Peyer's patch (tissue), 4 donors: ENCODE results near the gene DHRS2. TPM values are rescaled to one million over a fixed set of nuclear protein-coding genes. Genes with fewer than 3 reads are reported as not detected.
"Not testable (repeated sequence)": the region's sequence is repeated elsewhere in the genome, so short reads cannot be mapped to it uniquely, and the experiment has no call there.

Experiments
- DNase-seq, 3 donors: peaks; one replicate each; pipeline ENCODE4 v3.0.0-alpha.2; 2017 to 2019
- H3K27ac ChIP-seq, 4 donors: fragments of 200-600 bp; sonication (generic); one replicate each; pipeline ENCODE4 v1.5.1; 2016 to 2019
- H3K27me3 ChIP-seq, 2 donors: fragments of 200-600 bp; sonication (generic); one replicate each; pipeline ENCODE4 v1.5.1; 2019
- H3K36me3 ChIP-seq, 3 donors: fragments of 200-600 bp; sonication (generic); one replicate each; pipeline ENCODE4 v1.5.1; 2016 to 2019
- H3K4me1 ChIP-seq, 4 donors: fragments of 200-600 bp; sonication (generic); one replicate each; pipeline ENCODE4 v1.5.1; 2016 to 2019
- H3K4me3 ChIP-seq, 4 donors: fragments of 200-600 bp; sonication (generic); 1 replicate in 3 of 4; 2 replicates in 1 of 4; pipeline ENCODE4 v1.5.1; 2016 to 2019; ENCODE audit warnings: mild to moderate bottlenecking in 1 of 4
- H3K9me3 ChIP-seq, 4 donors: fragments of 200-600 bp; sonication (generic); one replicate each; pipeline ENCODE4 v1.5.1; 2016 to 2019; ENCODE audit warnings: mild to moderate bottlenecking in 1 of 4
- POLR2A ChIP-seq, 2 donors: fragments of 450-650 bp; IDR thresholded peaks; one replicate each; pipeline ENCODE4 v1.5.1; 2017; ENCODE audit warnings: antibody characterized with exemption in 2 of 2, mild to moderate bottlenecking in 2 of 2, moderate library complexity in 2 of 2
- total RNA-seq, 4 donors: library from RNA; depleted of rRNA; stranded (reverse); fragments of >200 nt; gene quantifications; one replicate each; pipeline ENCODE4 v1.1.0, GENCODE V29; 2016
- TF ChIP-seq, protein P1 (sequence below), 6 experiments: fragments of 450-650 bp in 4 of 6; fragments of 200-600 bp in 2 of 6; sonication (generic) in 1 of 6; IDR thresholded peaks; one replicate each; pipeline ENCODE4 v1.5.1; 2017 to 2019; ENCODE audit warnings: antibody characterized with exemption in 6 of 6, mild to moderate bottlenecking in 3 of 6, moderate library complexity in 1 of 6

The DHRS2 gene, protein sequence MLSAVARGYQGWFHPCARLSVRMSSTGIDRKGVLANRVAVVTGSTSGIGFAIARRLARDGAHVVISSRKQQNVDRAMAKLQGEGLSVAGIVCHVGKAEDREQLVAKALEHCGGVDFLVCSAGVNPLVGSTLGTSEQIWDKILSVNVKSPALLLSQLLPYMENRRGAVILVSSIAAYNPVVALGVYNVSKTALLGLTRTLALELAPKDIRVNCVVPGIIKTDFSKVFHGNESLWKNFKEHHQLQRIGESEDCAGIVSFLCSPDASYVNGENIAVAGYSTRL
- total RNA-seq = not detected

DNA sequence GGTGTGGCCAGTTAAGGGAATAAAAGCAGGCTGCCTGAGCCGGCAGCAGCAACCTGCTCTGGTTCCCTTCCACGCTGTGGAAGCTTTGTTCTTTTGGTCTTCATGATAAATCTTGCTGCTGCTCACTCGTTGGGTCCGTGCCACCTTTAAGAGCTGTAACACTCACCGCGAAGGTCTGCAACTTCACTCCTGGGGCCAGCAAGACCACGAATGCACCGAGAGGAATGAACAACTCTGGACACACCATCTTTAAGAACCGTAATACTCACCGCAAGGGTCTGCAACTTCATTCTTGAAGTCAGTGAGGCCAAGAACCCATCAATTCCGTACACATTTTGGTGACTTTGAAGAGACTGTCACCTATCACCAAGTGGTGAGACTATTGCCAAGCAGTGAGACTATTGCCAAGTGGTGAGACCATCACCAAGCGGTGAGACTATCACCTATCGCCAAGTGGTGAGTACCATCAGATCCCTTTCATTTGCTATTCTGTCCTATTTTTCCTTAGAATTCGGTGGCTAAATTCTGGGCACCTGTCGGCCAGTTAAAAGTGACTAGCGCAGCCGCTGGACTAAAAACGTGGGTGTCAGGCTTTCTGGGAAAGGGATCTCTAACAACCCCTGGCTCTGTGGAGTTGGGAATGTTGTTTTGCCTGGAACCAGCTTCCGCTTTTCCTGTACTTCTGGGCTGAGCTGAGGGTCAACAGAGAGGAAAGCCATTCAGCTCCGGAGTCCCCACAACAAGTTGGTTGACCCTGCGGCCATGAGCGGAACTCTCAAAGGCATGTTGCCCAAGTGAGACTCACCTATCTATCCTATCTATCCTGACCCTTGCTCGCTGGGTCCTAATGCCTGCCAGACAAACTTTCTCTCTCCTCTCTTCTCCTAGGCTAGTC lies at the start of gene DHRS2:
DHRS2 (plus strand) TSS at position 48 of the 895 bp plus-strand sequence. CDS start 2,501 bp downstream, outside the sequence.
- no peak for DNase-seq

DNA sequence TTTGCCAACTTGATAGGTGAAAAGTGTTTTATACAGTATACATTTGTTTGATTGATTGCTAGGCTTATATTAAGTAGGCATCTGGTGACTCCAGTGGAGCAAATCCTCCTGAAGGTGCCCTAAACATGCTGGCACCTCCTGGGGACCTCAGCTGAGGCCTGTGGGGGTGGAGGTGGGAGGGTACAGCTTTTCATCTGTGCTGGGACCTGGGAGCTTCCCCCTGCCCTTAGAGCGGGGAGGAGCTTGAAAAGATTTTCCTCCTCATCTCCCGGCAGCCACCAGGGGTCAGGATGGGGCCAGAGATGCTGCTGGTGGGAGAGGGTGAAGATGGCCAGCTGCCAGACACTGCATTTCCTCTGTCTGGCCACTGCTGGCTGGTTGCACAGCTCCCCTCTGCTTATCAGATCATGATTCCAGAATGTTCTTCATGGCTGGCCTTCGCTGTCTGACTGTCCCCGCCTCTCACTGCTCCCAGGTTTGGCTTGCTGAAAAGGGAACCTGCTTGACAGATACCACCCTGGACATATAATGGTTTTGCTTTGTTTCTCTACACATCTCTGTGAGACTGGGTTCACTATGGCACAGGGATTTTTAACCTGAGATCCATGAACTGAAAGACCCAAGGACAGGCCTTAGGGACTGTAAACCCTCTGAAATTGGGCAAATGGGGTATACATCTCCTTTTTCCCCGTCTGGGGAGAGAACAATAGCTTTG lies 47.1 kb upstream of the DHRS2 start:
- Histone ChIP-seq H3K9me3 (no peaks in the 10 kb centered on the region), H3K4me1 (no peaks in the 10 kb centered on the region), H3K4me3 (no peak overlapping the region), H3K36me3 (no peaks in the 10 kb centered on the region), H3K27me3 (no peaks in the 10 kb centered on the region), H3K27ac (no peak overlapping the region)
- DNase-seq = peak; percentile 81 to 95 (median 88)
- TF ChIP-seq POLR2A (IDR thresholded peaks at IDR 0.05) = no peak
- TF ChIP-seq, protein P1, sequence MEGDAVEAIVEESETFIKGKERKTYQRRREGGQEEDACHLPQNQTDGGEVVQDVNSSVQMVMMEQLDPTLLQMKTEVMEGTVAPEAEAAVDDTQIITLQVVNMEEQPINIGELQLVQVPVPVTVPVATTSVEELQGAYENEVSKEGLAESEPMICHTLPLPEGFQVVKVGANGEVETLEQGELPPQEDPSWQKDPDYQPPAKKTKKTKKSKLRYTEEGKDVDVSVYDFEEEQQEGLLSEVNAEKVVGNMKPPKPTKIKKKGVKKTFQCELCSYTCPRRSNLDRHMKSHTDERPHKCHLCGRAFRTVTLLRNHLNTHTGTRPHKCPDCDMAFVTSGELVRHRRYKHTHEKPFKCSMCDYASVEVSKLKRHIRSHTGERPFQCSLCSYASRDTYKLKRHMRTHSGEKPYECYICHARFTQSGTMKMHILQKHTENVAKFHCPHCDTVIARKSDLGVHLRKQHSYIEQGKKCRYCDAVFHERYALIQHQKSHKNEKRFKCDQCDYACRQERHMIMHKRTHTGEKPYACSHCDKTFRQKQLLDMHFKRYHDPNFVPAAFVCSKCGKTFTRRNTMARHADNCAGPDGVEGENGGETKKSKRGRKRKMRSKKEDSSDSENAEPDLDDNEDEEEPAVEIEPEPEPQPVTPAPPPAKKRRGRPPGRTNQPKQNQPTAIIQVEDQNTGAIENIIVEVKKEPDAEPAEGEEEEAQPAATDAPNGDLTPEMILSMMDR (IDR thresholded peaks at IDR 0.05) = peak; percentile 26 to 91 (median 76)

More for the DNA sequence above, at the start of gene DHRS2:
- no peaks in the 10 kb centered on the region for H3K4me1 ChIP-seq
- H3K27ac ChIP-seq = no peak within 1 kb of the TSS
- TF ChIP-seq, protein P1 (IDR thresholded peaks at IDR 0.05) = no peak
- no peak for TF ChIP-seq POLR2A (IDR thresholded peaks at IDR 0.05)
- H3K36me3 ChIP-seq = no peaks in the 10 kb centered on the region
- peaks cover 0 to 6% (median 0%) of the 10 kb centered on the region in 4 donors for H3K9me3 ChIP-seq
- H3K4me3 ChIP-seq = no peak within 1 kb of the TSS
- no peaks in the 10 kb centered on the region for H3K27me3 ChIP-seq

DNA sequence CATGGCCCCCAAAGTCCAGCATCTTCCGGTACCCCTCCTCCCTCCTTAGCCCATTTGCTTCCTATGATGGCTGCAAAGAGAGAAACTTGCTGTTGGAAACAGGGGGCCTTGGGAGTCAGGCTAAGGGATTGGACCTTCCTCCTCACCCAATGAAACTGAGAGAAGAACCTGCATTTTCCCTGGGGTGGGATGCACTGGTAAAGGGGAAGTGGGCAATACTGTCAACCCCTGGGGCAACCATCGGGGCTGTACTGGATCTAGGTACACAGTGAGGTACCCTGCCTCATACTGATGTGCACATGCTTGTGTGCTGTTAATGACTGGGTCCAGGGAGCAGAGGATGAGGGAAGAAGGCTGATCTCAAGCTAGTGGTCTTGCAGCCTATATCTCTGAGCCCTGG lies 46.6 kb upstream of the DHRS2 start:
- no peak for DNase-seq
- H3K36me3 ChIP-seq = no peaks in the 10 kb centered on the region
- TF ChIP-seq, protein P1 (IDR thresholded peaks at IDR 0.05) = no peak
- TF ChIP-seq POLR2A (IDR thresholded peaks at IDR 0.05) = no peak
- H3K9me3 ChIP-seq = no peaks in the 10 kb centered on the region
- no peaks in the 10 kb centered on the region for H3K4me1 ChIP-seq
- H3K27me3 ChIP-seq = no peaks in the 10 kb centered on the region
- no peak overlapping the region for H3K4me3 ChIP-seq
- no peak overlapping the region for H3K27ac ChIP-seq

DNA sequence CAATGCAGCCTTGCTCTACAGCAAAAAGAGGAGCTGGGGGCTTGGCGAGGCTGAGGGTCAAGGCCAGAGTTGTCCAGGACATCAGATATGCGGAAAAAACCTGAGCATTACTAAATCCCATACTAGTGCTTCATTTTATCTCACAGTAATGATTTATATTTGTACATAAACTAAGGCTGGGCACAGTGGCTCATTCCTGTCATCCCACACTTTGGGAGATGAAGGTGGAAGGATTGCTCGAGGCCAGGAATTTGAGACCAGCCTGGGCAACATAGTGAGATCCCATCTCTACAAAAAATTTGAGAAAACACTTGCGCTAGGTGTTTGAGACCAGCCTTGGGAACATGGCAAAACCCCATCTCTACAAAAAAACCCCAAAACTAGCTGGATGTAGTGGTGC lies 46.0 kb upstream of the DHRS2 start:
- DNase-seq = no peak
- no peaks in the 10 kb centered on the region for H3K36me3 ChIP-seq
- no peaks in the 10 kb centered on the region for H3K4me1 ChIP-seq
- H3K9me3 ChIP-seq = no peaks in the 10 kb centered on the region
- H3K27ac ChIP-seq = no peak overlapping the region
- no peak overlapping the region for H3K4me3 ChIP-seq
- H3K27me3 ChIP-seq = no peaks in the 10 kb centered on the region
- TF ChIP-seq, protein P1 (IDR thresholded peaks at IDR 0.05) = no peak
- no peak for TF ChIP-seq POLR2A (IDR thresholded peaks at IDR 0.05)

DNA sequence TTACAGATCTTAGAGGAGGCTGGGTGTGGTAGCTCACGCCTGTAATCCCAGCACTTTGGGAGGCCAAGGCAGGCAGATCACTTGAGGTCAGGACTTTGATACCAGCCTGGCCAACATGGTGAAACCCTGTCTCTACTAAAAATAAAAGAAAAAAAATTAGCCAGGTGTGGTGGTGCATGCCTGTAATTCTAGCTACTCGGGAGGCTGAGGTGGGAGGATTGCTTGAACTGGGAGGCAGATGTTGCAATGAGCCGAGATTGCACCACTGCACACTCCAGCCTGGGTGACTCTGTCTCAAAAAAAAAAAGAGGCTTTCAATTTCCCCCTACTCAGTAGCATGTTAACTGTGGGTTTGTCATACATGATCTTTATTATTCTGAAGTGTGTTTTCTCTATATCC lies 42.0 kb upstream of the DHRS2 start:
- not testable (repeated sequence) for DNase-seq, H3K4me1 ChIP-seq, H3K4me3 ChIP-seq, H3K9me3 ChIP-seq, H3K27me3 ChIP-seq, H3K36me3 ChIP-seq, H3K27ac ChIP-seq
